ENCODE measurements around the gene SRPRB. TPM values are rescaled to one million over a fixed set of nuclear protein-coding genes. Genes with fewer than 3 reads are reported as not detected.

SRPRB gene
- total RNA-seq, 1 experiment from 2014 or later, result 42.3 TPM

DNA sequence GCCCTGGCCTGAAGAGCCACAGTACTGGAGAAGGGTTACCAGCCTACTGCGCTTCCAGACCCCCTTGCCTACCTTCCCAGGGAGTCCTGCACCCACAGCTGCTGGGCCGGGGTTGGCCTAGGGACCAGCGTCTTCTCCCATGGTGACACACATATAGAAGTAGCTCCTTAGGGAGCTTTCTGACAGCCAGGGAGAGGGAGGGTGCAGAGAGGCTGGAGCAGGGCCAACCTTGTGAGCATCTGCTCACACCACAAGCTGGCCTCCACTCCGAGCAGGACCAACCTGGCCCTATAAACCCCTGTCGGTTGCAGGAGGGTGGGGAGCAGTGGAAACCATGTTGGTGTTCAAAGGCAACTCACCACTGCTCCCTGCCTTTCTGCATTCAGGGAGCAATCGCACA is 35.2 kb downstream of the SRPRB start:
- no peak for DNase-seq (ENCODE audit: low read depth)

DNA sequence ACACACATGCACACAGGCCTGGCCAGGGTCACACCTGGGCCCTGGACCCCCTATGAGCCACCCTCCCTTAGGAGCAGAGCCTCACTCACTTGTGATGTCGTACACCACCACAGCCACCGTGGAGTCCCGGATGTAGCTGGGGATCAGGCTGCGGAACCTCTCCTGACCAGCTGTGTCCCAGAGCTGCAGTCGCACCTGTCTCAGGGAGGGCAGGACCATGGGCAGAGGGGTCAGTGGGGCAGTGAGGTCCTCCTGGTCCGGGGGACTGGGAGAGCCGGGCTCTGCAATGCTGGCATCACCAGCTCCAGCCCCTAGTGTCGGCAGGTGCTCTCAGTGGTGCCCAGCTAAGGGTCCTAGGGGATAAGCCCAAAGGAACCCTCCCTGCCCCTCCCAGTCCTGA is 35.6 kb downstream of the SRPRB start:
- DNase-seq (ENCODE audit: low read depth), result no peak

- DNase-seq (ENCODE audit: low read depth), result no peak
Observed at GRCh38 chr3:133842158-133842557, 36.5 kb downstream of the SRPRB start.

- DNase-seq (ENCODE audit: low read depth), result peak; percentile 92
Observed at GRCh38 chr3:133843634-133844033, 38.0 kb downstream of the SRPRB start.

DNA sequence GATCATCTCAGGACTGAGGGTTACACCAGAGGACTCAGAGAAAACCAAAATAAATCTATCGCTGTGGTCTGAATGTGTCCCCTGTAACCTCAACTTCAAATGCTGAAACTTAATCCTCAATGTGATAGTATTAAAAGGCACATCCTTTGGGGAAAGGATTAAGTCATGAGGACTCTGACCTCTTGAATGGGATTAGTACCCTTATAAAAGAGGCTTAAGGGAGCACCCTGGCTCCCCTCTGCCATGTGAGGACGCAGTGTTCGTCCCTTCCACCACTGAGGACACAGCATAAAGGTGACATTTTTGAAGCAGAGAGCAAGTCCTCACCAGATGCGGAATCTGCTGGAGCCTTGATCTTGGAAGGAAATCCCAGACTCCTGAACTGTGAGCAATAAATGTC is 39.5 kb downstream of the SRPRB start:
- no peak for DNase-seq (ENCODE audit: low read depth)

DNA sequence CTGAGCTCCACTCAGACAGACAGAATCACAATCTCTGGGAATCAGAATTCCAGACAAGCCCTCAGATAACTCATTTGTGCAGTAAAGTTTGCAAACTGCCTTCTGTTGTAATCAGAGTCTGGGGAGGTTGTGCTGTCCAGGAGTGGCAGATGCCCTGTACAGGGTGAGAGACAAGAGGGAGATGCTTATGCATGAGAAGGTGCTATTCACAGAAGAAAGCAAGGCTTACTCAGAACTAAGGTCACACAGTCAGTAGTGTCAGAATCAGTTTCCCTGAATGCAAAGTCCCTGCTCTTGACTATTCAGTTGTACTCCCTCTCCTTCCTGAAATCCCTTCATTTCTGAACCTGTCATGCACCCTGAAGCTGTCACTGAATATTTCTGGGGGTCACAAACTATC is 43.7 kb downstream of the SRPRB start:
- no peak for DNase-seq (ENCODE audit: low read depth)

GRCh38 chr3:133850034-133850433 is 44.4 kb downstream of the SRPRB start:
- no peak for DNase-seq (ENCODE audit: low read depth)

GRCh38 chr3:133851266-133851906 is 45.8 kb downstream of the SRPRB start:
- DNase-seq (ENCODE audit: low read depth), result no peak

DNA sequence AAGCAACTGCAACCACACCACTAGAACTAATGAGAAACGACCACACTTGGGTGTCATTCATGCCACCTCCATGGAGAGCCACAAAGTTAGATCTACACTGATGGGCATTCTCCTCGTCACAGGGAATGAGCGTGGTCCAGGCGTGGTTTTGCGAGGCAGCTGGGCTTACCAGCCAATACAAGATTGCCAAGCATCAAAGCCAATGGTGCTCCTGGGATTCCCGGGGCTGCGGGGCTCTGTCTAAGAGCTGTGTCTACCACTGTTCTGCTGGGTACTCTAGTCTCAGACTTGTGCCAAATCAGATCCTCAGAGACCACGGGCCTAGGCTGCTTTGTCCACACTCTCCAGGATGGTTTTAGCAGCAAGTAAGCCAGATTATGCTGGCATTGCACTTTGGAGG is 46.3 kb downstream of the SRPRB start:
- no peak for DNase-seq (ENCODE audit: low read depth)

GRCh38 chr3:133853063-133853924 is 47.7 kb downstream of the SRPRB start:
- no peak for DNase-seq (ENCODE audit: low read depth)

DNA sequence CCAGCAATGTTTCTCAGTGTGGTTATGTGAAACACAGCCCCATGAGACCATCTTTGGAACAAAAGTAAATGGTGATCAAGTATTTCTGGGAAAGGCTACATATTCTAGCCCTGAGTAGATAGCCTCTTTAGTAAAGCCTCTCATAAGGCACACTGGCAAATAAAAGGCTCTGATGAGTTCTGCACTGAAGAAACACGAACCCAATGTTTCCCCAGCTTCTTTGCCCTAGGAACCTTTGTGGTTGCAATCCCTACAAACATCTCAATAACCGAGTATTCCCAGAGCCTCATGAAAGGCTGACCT is 48.3 kb downstream of the SRPRB start:
- DNase-seq (ENCODE audit: low read depth), result no peak

- no peak for DNase-seq (ENCODE audit: low read depth)
Observed at GRCh38 chr3:133854264-133855001, 48.8 kb downstream of the SRPRB start.

DNA sequence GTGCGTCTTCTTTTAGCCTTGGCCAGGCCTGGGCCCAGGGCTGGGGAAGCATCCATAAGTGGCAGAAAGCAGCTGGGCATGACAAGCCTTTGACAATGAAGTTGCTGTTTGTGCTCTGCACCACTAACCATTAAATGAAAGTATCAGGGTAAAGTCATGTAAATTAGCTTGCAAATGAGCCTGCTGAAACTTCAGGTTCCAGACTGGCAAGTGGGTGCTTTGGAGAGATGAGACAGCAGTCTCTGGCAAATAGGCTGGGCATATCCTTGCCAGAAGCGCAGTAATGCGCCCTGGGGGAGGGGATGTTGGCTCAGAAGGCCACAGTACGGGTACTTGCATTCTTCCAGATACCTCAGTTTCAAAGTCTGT is 49.4 kb downstream of the SRPRB start:
- DNase-seq (ENCODE audit: low read depth), result no peak

- peak; percentile 39 for DNase-seq (ENCODE audit: low read depth)
Observed at GRCh38 chr3:133855772-133856171, 50.2 kb downstream of the SRPRB start.

- peak; percentile 24 for DNase-seq (ENCODE audit: low read depth)
Observed at GRCh38 chr3:133856316-133856715, 50.7 kb downstream of the SRPRB start.

DNA sequence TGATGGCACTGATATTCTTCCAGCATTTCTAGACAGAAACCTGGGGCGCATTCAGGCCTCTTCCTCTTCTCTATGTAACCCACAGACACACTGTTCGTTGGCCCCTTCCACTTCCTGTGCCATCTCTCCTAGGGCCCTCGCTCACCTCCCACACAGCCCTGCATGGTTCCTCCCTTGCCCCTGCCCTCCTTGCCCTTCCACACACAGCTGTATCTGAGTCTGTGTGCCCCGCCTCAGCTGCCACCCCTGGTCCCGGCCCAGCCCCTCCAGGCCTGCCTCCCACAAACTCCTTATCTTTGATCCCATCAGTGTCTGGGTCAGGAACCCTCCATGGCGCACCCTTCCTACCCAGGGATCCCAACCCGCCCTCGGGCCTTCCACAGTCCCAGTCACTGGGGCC is 52.2 kb downstream of the SRPRB start:
- DNase-seq (ENCODE audit: low read depth), result peak; percentile 4

GRCh38 chr3:133859381-133860234 is 54.0 kb downstream of the SRPRB start:
- DNase-seq (ENCODE audit: low read depth), result no peak

DNA sequence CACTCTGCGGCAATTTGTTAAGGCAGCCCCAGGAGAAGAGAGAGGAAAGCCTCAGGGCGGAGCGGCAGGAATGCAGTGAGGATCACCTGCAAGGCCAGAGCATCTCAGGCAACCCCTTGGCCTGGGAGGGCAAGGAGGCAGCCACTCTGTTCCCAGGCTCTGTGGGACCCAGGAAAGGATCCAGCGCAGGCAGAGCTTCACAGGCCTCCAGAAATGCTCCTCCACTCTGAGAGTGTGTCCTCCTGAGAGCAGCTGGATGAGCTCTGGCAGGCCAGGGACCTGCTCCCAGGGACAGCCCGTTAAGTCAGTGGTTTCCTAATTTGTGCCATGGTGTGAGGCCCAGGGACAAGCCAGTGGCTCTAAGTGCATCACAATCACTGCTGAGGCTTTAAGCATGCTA is 54.9 kb downstream of the SRPRB start:
- DNase-seq (ENCODE audit: low read depth), result no peak

DNA sequence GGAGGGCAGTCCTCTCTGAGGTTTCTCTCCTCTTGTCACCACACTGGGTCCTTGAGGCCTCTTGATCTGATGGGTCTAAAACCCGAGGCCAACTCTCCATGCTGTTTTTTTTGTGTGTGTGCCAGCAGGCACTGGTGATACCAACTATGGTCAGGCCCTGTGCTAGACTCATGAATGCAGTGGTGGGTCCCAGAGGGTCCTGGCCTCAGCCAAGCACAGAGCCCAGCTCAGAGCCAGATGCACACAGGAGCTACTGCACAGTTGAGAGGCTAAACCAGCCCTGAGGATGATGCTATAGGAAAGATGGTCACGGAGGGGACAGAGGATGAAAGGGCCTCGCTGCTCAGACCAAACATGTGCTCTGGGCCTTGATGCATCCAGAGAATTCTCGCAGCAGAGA is 56.5 kb downstream of the SRPRB start:
- DNase-seq (ENCODE audit: low read depth), result no peak

GRCh38 chr3:133863911-133864310 is 58.3 kb downstream of the SRPRB start:
- DNase-seq (ENCODE audit: low read depth), result no peak

- DNase-seq (ENCODE audit: low read depth), result no peak
Observed at GRCh38 chr3:133864616-133865015, 59.0 kb downstream of the SRPRB start.

Measured in RPMI7951 (cell line).